Fibroblast of pulmonary artery (primary cell): ENCODE results near the gene TBCC.

Experiments
- DNase-seq: peaks from one replicate; pipeline ENCODE4 v3.0.0-alpha.2; 2010; ENCODE audit warnings: low read depth
- H3K4me3 ChIP-seq: replicated peaks from 2 replicates; pipeline ENCODE4 v1.5.1; 2011; ENCODE audit warnings: low read depth, mild to moderate bottlenecking, control low read depth, low read length, moderate library complexity
- CTCF ChIP-seq: IDR thresholded peaks from 2 replicates; pipeline ENCODE4 v1.5.1; 2011; ENCODE audit warnings: mild to moderate bottlenecking, control low read depth, low read length, inconsistent platforms; ENCODE audit errors: missing control alignments

Gene TBCC

GRCh38 chr6:42745640-42746462 is at the start of gene TBCC:
Gene TBCC (minus strand): TSS chr6:42746103. CDS start chr6:42746073, 30 bp downstream.
- peak within 1 kb of the TSS; percentile 99 for H3K4me3 ChIP-seq
- TF ChIP-seq CTCF, result no peak
- peak; percentile 99 for DNase-seq

GRCh38 chr6:42795651-42796050 is 49.7 kb upstream of the TBCC start:
- H3K4me3 ChIP-seq, result no peak overlapping the region
- no peak for DNase-seq
- TF ChIP-seq CTCF, result no peak

- H3K4me3 ChIP-seq, result no peak overlapping the region
- no peak for TF ChIP-seq CTCF
- no peak for DNase-seq
These were observed 45.9 kb upstream of the TBCC start for GRCh38 chr6:42791706-42792320.

GRCh38 chr6:42790549-42791181 is 44.8 kb upstream of the TBCC start:
- DNase-seq, result no peak
- no peak overlapping the region for H3K4me3 ChIP-seq
- TF ChIP-seq CTCF, result no peak

- TF ChIP-seq CTCF, result no peak
- H3K4me3 ChIP-seq, result no peak overlapping the region
- no peak for DNase-seq
These were observed 42.8 kb upstream of the TBCC start for GRCh38 chr6:42788671-42789070.

GRCh38 chr6:42787063-42787472 is 41.2 kb upstream of the TBCC start:
- no peak for DNase-seq
- H3K4me3 ChIP-seq, result no peak overlapping the region
- TF ChIP-seq CTCF, result no peak
